Fibroblast of pulmonary artery (primary cell): Measurements from ENCODE around the gene CANT1.
A peak's percentile ranks its signal among the peaks of the same experiment; 100 is the strongest.

ENCODE experiments used
- DNase-seq: peaks from one replicate; pipeline ENCODE4 v3.0.0-alpha.2; 2010; ENCODE audit warnings: low read depth
- H3K4me3 ChIP-seq: replicated peaks from 2 replicates; pipeline ENCODE4 v1.5.1; 2011; ENCODE audit warnings: low read depth, mild to moderate bottlenecking, control low read depth, low read length, moderate library complexity
- CTCF ChIP-seq: IDR thresholded peaks from 2 replicates; pipeline ENCODE4 v1.5.1; 2011; ENCODE audit warnings: mild to moderate bottlenecking, control low read depth, low read length, inconsistent platforms; ENCODE audit errors: missing control alignments

Gene CANT1

GRCh38 chr17:78985395-78985794, 24.2 kb downstream of the CANT1 start:
- TF ChIP-seq CTCF = no peak
- no peak for DNase-seq
- no peak overlapping the region for H3K4me3 ChIP-seq

GRCh38 chr17:78981010-78981888, 28.3 kb downstream of the CANT1 start:
- TF ChIP-seq CTCF = no peak
- DNase-seq = no peak
- no peak overlapping the region for H3K4me3 ChIP-seq

GRCh38 chr17:78980624-78980972, 29.0 kb downstream of the CANT1 start:
- no peak for DNase-seq
- TF ChIP-seq CTCF = no peak
- H3K4me3 ChIP-seq = no peak overlapping the region

DNA sequence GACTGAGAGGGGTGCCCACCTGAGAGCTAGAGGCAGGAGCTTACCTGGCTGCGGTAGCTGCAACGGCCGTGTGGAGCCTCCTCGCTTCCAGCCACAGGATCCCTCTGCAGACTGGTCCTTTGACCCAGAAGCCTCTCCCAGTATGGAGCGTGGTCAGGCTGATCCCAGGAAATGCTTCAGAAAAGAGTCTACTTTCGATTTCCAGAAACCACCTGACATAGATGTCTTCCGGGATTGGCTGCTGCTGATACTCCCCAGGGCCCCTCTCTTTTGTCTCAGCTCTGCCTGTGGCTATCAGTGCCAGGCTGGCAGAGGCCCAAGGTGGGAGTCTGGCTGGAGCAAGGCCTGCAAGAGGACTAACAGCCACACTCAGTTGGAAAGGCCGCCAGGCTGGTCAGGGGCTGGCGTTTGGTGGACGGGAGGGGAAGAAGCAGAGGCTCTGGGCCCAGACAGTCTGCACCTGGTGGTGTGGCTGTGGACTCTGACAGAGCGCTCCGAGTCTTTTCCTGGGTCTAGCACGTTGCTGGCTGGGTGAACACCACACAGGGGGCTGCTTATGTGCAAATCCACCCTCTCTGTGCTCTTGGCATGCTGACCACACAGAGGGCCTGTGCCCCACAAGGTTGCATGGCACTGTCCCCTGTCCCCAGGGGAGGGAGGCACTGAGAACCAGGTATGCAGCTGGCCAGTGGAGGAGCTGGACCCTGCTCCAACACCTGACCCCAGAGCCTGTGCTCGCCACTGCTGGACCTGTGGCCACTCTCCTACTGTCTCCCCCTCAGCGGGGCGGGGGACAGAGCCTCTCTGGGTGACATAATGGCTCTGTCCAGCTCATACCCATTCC, 29.6 kb downstream of the CANT1 start, which contains the start of gene LGALS3BP:
TSS of gene LGALS3BP (minus strand) at position 144 of the 844 bp plus-strand sequence. CDS start 2,732 bp downstream, outside the sequence.
- DNase-seq = peak; percentile 89
- no peak for TF ChIP-seq CTCF
- H3K4me3 ChIP-seq = peak within 1 kb of the TSS; percentile 56

- H3K4me3 ChIP-seq = no peak overlapping the region
Measured at GRCh38 chr17:78977997-78978973, 31.3 kb downstream of the CANT1 start.

More at GRCh38 chr17:78977997-78978973, 31.3 kb downstream of the CANT1 start:
- no peak for TF ChIP-seq CTCF
- no peak for DNase-seq
